HFFc6 (cell line): ENCODE results near the gene FRMD7. TPM values are rescaled to one million over a fixed set of nuclear protein-coding genes. Genes with fewer than 3 reads are reported as not detected.

ENCODE experiments used
- DNase-seq: peaks from one replicate; pipeline ENCODE4 v3.0.0-alpha.2; 2018
- H3K27ac Mint-ChIP-seq: 2 replicates; pipeline ENCODE4 v1.8.0; 2020; ENCODE audit warnings: mild to moderate bottlenecking, mixed read lengths
- H3K27me3 Mint-ChIP-seq: 2 replicates; pipeline ENCODE4 v1.8.0; 2021; ENCODE audit warnings: mild to moderate bottlenecking, moderate library complexity, mixed read lengths; ENCODE audit not compliant: insufficient read depth
- H3K36me3 Mint-ChIP-seq: 2 replicates; pipeline ENCODE4 v1.8.0; 2021; ENCODE audit warnings: low read depth, mixed read lengths
- H3K4me1 Mint-ChIP-seq: 2 replicates; pipeline ENCODE4 v1.8.0; 2020; ENCODE audit warnings: low read depth, mixed read lengths
- H3K4me3 Mint-ChIP-seq: 2 replicates; pipeline ENCODE4 v1.8.0; 2020; ENCODE audit warnings: mild to moderate bottlenecking, moderate library complexity, mixed read lengths
- H3K9me3 Mint-ChIP-seq: 2 replicates; pipeline ENCODE4 v1.8.0; 2020; ENCODE audit warnings: mild to moderate bottlenecking, mixed read lengths
- total RNA-seq, 6 experiments: library from RNA; stranded (reverse); fragmentation: NEBNext Ultra II Directional; extraction: Animal tissue kit (Norgen Biotek cat#: 25700); gene quantifications; 2 replicates in 1 of 6; 3 replicates in 5 of 6; pipeline ENCODE4 v1.2.3, GENCODE V29; 2021
- TF ChIP-seq, protein P1 (sequence below): fragments of 200-600 bp; sonication (generic); IDR thresholded peaks from 2 replicates; pipeline ENCODE4 v1.5.0; 2021; ENCODE audit warnings: antibody characterized with exemption, mild to moderate bottlenecking

Gene FRMD7
- total RNA-seq, 6 experiments from 2014 or later = not detected

DNA sequence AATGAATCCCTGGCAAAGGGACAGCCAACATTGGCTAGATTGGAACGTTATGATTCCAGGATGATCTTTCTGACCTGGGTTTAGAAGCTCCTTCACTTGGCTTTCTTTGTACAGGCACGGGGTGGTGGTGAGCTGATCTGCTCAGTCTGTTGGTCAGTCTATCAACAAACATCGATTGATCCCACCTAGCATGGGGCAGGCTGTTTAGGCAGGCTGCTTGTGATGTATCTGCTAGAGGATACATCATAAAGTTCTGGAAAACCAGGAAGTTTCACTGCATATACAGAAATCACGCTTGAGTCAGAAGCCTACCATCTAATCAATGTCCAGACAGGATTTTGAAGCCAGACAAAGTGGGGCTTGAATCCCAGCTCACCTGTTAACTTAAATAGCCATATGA, 6.9 kb downstream of the FRMD7 start:
- TF ChIP-seq, protein P1, sequence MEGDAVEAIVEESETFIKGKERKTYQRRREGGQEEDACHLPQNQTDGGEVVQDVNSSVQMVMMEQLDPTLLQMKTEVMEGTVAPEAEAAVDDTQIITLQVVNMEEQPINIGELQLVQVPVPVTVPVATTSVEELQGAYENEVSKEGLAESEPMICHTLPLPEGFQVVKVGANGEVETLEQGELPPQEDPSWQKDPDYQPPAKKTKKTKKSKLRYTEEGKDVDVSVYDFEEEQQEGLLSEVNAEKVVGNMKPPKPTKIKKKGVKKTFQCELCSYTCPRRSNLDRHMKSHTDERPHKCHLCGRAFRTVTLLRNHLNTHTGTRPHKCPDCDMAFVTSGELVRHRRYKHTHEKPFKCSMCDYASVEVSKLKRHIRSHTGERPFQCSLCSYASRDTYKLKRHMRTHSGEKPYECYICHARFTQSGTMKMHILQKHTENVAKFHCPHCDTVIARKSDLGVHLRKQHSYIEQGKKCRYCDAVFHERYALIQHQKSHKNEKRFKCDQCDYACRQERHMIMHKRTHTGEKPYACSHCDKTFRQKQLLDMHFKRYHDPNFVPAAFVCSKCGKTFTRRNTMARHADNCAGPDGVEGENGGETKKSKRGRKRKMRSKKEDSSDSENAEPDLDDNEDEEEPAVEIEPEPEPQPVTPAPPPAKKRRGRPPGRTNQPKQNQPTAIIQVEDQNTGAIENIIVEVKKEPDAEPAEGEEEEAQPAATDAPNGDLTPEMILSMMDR = no peak
- no peaks in the 10 kb centered on the region for H3K9me3 Mint-ChIP-seq
- H3K36me3 Mint-ChIP-seq = no peaks in the 10 kb centered on the region
- peaks cover 4% of the 10 kb centered on the region for H3K4me1 Mint-ChIP-seq
- H3K4me3 Mint-ChIP-seq = no peak overlapping the region
- DNase-seq = no peak
- H3K27me3 Mint-ChIP-seq = peaks cover 3% of the 10 kb centered on the region
- H3K27ac Mint-ChIP-seq = no peak overlapping the region

DNA sequence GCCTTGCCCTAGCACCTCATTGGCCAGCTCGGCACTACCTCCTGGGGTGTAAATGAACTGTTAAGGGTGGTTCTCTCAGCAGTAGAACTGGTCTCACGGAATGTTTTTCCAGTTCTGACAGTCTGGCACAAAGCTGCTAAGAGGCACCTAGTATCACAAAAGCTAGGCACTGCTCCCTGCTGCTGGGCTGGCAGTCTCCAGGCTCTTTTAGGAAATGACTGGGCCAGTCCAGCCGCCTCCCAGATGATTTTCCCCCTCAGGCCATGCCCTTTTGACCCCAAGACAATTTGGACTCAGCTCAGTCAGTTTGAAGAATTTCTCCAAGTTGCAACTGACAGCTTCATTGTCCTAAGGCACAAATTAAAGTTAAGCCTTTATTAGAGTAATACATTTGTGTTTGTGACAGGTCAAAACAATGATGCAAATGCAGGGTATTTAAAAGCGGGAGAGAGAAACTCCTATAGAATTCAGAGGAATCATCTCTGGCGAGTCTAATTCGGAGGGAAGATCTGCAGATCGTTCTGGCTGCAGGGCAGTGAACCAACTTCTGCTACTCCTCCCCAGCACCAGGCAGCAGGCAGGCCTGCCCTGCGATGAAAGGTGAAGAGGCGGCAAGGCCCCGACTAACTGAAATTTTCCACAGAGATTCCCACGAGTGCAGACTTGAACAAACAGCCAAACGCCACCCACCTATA, 7.9 kb downstream of the FRMD7 start:
- TF ChIP-seq, protein P1 = no peak
- no peaks in the 10 kb centered on the region for H3K36me3 Mint-ChIP-seq
- H3K27me3 Mint-ChIP-seq = peaks cover 3% of the 10 kb centered on the region
- no peak overlapping the region for H3K27ac Mint-ChIP-seq
- H3K9me3 Mint-ChIP-seq = no peaks in the 10 kb centered on the region
- peaks cover 4% of the 10 kb centered on the region for H3K4me1 Mint-ChIP-seq
- H3K4me3 Mint-ChIP-seq = no peak overlapping the region
- no peak for DNase-seq

GRCh38 chrX:132119283-132119682, 8.5 kb downstream of the FRMD7 start:
- Mint-ChIP-seq H3K4me3 (no peak overlapping the region), H3K27me3 (peaks cover 3% of the 10 kb centered on the region), H3K4me1 (peaks cover 1% of the 10 kb centered on the region), H3K9me3 (no peaks in the 10 kb centered on the region), H3K27ac (no peak overlapping the region), H3K36me3 (no peaks in the 10 kb centered on the region)
- DNase-seq = no peak
- TF ChIP-seq, protein P1 = no peak

DNA sequence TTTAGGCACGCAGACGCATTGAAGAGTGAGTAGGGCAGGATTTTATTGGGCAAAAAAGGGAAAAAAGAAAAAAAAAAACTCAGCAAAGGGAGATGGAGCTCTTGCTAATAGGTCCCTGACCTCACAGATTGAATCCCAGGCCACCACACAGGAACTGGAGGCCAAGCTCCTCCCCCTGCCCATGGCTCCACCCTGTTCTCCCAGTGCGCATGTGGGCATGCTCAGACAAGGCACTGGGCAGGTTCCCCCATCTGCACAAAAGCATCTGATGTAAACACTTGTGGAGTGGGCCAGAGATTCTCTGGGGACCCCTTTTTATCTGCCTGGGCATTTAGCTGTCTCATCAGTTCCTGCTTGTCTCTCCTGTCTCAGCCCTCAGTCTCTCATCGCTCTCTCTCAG, 9.5 kb downstream of the FRMD7 start:
- no peak overlapping the region for H3K4me3 Mint-ChIP-seq
- no peaks in the 10 kb centered on the region for H3K9me3 Mint-ChIP-seq
- TF ChIP-seq, protein P1 = no peak
- no peak for DNase-seq
- H3K27ac Mint-ChIP-seq = no peak overlapping the region
- peaks cover 3% of the 10 kb centered on the region; the same call in 1 of the 2 replicates for H3K27me3 Mint-ChIP-seq
- no peaks in the 10 kb centered on the region for H3K36me3 Mint-ChIP-seq
- no peaks in the 10 kb centered on the region; the same call in 1 of the 2 replicates for H3K4me1 Mint-ChIP-seq

DNA sequence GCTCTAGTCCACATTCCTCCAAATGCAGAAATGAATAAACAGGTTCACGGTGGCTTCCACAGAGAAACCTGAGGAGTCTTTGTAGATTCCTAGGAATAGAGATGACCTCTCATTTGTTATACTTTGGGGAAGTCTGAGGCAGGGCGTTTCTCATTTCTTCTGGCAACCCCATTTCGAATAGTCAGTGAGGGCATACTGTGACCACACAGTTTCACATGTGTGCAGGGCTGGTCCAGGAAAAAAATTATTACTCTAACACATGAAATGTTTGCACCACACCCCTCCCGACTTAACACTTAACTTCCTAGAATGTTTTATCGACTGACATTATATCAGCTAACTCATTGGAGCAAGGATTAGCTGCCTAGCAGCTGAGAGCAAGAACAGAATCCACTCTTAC, 12.0 kb downstream of the FRMD7 start:
- H3K27ac Mint-ChIP-seq = no peak overlapping the region

More for the DNA sequence above, 12.0 kb downstream of the FRMD7 start:
- H3K9me3 Mint-ChIP-seq = no peaks in the 10 kb centered on the region
- no peaks in the 10 kb centered on the region; the same call in 1 of the 2 replicates for H3K4me1 Mint-ChIP-seq
- TF ChIP-seq, protein P1 = no peak
- peaks cover 3% of the 10 kb centered on the region; the same call in 1 of the 2 replicates for H3K27me3 Mint-ChIP-seq
- no peak for DNase-seq
- no peaks in the 10 kb centered on the region for H3K36me3 Mint-ChIP-seq
- no peak overlapping the region for H3K4me3 Mint-ChIP-seq
